NOMO-1 treated with DMSO at 0.1 percent for 48 hours (cell line): ENCODE data around the gene CLDN11.

Experiments
- DNase-seq: peaks from one replicate; lab custom pipeline; 2025; ENCODE audit not compliant: unreplicated experiment; lab: John Stamatoyannopoulos, UW

CLDN11 gene

GRCh38 chr3:170469151-170470062, 50.7 kb downstream of the CLDN11 start:
- no peak for DNase-seq

DNA sequence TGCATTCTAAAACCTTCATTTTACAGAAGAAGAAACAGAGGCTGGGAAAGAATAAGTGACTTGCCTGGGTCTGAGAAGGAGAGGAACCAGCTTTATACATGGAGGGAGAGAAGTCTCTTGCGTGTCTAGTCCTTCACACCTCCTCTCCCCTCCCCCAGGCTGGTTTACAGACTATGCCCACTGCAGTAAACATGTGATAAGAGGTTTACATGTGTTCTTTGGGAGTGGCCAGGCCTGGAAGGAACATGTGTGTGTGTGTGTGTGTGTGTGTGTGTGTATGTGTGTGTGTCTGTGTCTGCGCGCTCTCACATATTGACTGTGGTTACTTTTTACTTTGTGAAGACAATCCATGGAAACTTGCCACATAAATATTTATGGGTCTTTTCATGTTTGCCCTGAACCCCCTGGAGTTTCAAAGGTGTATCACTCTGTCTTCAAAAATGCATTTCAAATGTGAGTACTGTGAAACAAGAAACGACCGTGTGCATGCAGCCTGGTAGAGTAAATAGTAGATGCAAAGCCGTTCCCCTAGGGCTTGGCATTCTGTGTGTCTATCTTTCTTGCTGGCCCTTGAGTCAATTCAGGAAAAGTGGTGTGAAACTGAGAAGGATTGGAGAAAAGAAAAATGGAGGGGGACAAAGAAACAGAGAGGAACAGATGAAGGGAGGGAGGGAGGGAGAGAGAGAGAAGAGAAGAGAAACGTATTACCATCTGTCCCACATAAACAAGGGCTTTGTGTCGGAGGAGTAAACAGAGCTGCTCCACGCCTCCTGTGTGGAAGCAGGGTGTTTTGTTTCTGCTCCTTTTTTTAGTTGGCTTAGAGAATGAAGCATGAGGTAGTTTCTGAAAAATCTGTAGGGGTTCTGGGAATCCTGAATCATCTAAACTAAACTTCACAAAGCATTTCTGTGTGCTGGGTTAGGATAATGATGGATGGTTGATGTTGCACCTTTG, 51.7 kb downstream of the CLDN11 start:
- DNase-seq, result no peak

DNA sequence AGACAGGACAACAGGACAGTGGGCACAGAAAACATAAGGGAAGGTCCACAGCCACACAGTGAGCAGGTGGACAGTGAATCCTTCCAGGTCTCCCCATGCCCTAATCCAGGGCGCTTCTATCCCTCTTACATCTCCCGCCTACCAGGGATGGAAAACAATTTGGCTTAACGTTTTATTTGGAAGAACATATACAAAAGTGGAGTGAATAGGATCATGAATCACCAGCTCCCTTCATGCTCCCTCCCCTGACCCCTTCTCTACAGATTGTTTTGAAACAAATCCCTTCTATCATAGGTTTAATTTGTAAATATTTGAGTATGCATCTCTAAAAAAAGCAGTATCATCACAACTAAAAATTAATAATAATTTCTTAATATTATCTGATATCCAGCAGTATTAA, 52.5 kb downstream of the CLDN11 start:
- DNase-seq, result no peak

DNA sequence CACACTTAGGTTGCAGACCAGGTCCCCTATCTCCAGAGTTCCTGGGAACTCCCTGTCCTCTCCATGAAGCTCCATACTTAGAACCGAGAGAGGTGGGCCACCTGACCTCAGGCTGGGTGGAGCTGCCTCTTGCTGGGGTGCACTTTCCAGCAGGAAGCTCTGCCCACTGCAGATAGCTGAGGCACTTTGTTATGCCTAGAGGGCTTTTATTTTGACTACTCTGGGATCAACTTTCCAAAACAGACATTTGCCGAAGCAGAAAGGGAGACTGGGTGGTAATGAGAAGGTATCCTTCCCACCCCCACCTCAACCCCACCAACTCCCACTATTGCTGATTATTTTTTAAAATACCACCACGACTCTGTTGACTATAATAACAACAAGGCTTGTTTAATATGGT, 54.7 kb downstream of the CLDN11 start:
- no peak for DNase-seq

DNA sequence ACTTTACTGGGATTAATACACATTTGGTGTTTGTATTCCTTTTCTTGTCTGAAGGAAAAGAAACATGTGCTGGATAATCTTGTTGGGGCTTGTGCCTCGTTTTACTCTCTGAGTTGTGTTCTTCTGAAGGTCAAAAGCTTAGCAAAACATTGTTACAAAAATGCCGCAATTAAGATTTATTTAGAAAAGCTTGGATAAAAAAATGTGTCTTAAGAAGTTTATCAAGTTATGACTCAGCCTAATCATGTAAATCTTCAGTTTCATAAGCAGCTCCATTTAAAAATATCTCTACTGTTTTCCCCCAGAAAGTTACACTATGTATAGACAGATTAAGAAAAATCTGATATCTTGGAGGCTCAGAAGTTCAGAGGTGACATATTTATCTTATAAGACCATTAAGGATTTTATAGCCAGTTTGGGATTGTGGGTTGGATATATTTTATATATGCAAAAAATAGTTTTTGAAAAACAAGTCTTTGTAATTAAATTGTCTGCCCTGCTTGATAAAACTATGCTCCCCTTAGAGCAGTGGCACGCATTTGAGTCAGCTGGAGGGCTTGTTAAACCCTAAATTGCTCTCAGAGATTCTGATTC, 56.5 kb downstream of the CLDN11 start:
- no peak for DNase-seq

GRCh38 chr3:170476291-170476690, 57.6 kb downstream of the CLDN11 start:
- DNase-seq, result no peak

GRCh38 chr3:170477395-170477794, 58.7 kb downstream of the CLDN11 start:
- DNase-seq, result no peak

- DNase-seq, result no peak
Observed at GRCh38 chr3:170480111-170480510, 61.4 kb downstream of the CLDN11 start.

DNA sequence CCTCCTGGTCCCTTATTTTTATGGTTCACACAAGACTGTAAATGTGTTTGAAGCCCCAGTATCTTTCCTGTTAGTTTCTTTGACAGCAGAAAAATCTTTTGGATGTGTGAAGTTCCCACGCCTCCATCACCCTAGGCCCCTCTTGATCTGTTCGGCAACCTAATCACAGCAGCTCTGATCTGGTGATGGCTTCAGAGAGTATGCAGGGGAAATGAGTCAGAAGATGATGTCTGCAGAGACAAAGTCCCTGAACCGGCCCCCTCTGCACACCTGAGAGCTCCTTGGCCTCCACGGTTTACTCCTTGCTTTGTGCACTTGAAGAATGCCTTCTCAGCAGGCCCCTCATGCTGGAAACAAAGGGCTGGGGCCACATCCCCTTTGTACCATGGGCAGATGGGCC, 63.5 kb downstream of the CLDN11 start:
- DNase-seq, result no peak

DNA sequence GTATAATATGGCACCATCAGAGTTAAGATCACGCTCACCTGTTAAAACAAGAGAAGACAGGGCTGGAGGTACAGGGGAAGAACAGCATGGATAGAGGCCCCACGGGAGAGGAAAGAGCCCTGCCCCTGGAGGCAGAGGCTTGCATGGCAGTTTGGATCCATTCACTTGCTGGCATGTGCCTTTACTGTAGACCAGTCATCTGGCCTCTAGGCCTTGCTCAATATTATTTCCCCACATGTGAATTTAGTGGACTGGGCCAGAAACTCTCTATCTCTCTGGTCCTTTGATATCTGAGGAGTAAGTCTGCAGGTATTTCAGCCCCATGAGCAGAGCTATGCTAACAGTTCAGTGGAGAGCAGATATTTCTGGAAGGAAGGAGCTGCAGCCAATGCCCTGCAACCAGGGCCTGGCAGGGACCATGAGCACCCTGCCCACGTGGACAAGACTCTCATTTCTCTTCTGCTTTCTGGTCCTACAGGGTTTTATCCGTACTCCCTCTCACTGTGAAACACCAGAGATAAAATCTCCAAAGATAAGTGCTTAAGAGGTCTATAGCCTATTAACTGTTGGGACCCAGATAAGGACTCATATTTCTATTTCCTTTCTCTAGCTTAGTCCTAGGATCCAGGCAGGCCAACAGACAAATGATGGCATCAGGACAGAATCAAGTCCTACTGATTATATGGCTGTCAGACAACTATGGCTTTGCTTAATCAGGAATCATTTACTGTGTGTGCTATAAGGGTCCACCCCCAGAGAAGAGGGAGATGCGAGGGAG, 65.0 kb downstream of the CLDN11 start:
- no peak for DNase-seq
